ENCODE results near the gene ESRRG. TPM values are rescaled to one million over a fixed set of nuclear protein-coding genes. Genes with fewer than 3 reads are reported as not detected.
A peak's percentile ranks its signal among the peaks of the same experiment; 100 is the strongest.

The ESRRG gene
- total and polyA plus RNA-seq, 2 donors (not counting 1 experiment from before 2014, with no cell fraction given) = 0.06 TPM; not detected in 1

DNA sequence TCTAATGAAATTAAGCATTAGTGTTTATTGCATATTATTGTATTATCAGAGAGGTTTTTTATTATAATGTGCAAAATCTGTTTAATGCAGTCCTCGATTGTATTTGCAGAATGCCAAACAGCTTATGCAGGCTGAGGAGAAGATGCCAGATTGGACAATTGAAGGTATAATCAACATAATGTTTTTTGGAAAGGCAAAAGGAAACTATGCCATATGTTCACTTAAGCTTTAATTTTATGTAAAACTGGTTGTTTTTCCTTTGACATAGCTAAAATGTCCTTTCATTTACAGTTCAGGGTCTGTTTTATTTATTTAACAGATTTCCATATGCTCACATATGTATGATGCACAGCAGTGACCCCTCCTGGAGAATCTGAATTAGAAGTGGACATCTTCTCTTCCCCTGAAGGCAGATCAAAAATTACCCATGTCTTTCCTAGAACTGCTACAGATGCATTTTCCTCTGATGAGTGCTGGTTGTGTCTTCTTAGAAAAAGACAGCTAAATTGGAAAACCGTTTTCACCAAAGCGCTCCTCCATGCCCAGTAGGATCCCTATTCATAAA lies 156.5 kb downstream of the ESRRG start:
- no peak overlapping the region for H3K27ac Mint-ChIP-seq
- no peaks in the 10 kb centered on the region for H4K20me1 ChIP-seq (ENCODE audit: control insufficient read depth, insufficient read depth, low read length, poor library complexity, severe bottlenecking)
- ChIA-PET POLR2A (no interaction called here), CTCF (no interaction called here)
- 100% methylated on average over 1 of the region's 3 CpGs for WGBS (ENCODE audit: insufficient coverage)
- no peaks in the 10 kb centered on the region for H3K9me3 Mint-ChIP-seq (ENCODE audit: insufficient read depth)
- H3K9me3 ChIP-seq (ENCODE audit: control extremely low read depth in 1 of 3, control insufficient read depth in 2 of 3, insufficient read depth in 1 of 3, low read length in 2 of 3) = no peaks in the 10 kb centered on the region
- no peak overlapping the region for H3K4me3 ChIP-seq (ENCODE audit: control extremely low read depth in 1 of 5, extremely low read depth in 1 of 5, insufficient read depth in 1 of 5, low read depth in 2 of 5, low read length in 4 of 5)
- no peak overlapping the region for H3K4me2 ChIP-seq (replicated peaks; ENCODE audit: low read depth, low read length, poor library complexity, severe bottlenecking)
- DNase-seq (peak; percentile 34), ATAC-seq (ENCODE audit: low read depth) (no peak)
- no peak for TF ChIP-seq EZH2 (IDR thresholded peaks at IDR 0.05; ENCODE audit: borderline replicate concordance, insufficient read depth, low read depth, low read length, poor library complexity, severe bottlenecking)
- TF ChIP-seq, protein P1, sequence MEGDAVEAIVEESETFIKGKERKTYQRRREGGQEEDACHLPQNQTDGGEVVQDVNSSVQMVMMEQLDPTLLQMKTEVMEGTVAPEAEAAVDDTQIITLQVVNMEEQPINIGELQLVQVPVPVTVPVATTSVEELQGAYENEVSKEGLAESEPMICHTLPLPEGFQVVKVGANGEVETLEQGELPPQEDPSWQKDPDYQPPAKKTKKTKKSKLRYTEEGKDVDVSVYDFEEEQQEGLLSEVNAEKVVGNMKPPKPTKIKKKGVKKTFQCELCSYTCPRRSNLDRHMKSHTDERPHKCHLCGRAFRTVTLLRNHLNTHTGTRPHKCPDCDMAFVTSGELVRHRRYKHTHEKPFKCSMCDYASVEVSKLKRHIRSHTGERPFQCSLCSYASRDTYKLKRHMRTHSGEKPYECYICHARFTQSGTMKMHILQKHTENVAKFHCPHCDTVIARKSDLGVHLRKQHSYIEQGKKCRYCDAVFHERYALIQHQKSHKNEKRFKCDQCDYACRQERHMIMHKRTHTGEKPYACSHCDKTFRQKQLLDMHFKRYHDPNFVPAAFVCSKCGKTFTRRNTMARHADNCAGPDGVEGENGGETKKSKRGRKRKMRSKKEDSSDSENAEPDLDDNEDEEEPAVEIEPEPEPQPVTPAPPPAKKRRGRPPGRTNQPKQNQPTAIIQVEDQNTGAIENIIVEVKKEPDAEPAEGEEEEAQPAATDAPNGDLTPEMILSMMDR (IDR thresholded peaks at IDR 0.05) = no peak
- no peaks in the 10 kb centered on the region for H3K4me1 ChIP-seq (ENCODE audit: control insufficient read depth in 2 of 2, insufficient read depth in 2 of 2, low read length in 2 of 2)
- H3K79me2 ChIP-seq (ENCODE audit: control insufficient read depth, insufficient read depth, low read length) = no peaks in the 10 kb centered on the region
- intact Hi-C loops (cut with micrococcal nuclease) = no loop called here
- H3K27ac ChIP-seq (ENCODE audit: low read length in 2 of 2) = no peak overlapping the region
- H3K4me3 Mint-ChIP-seq = no peak overlapping the region
- H3K36me3 ChIP-seq (replicated peaks in 1 of 2; ENCODE audit: control extremely low read depth in 1 of 2, control insufficient read depth in 1 of 2, extremely low read depth in 1 of 2, insufficient read depth in 2 of 2, low read length in 1 of 2) = no peaks in the 10 kb centered on the region
- H3K4me1 Mint-ChIP-seq = no peaks in the 10 kb centered on the region
- no peak overlapping the region for H3K9ac ChIP-seq (ENCODE audit: low read length)
- no peaks in the 10 kb centered on the region for H3K27me3 ChIP-seq (replicated peaks in 1 of 4; ENCODE audit: control extremely low read depth in 1 of 4, control insufficient read depth in 3 of 4, insufficient read depth in 4 of 4, low read length in 3 of 4)
- no peak overlapping the region for H2AFZ ChIP-seq (ENCODE audit: insufficient read depth, low read depth, low read length, poor library complexity, severe bottlenecking)
- no peaks in the 10 kb centered on the region for H3K27me3 Mint-ChIP-seq

DNA sequence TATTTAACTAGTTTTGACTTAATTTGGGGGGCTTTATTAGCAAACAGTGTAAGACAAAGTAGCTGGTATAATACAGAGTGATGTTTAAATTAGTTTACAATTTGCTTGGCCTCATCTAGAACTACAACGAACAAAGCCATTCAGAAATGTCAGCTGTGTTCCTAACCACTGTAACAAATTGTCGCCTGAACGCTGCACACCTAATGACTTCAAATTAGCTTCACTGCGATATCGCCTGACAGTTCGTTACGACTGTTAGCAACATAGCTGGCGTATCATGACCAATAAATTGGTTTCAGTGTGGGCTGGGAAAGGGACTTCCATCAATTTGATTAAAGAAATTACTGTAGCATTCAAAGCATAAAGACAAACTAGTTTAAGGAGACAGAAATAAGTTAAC lies 160.1 kb downstream of the ESRRG start:
- Mint-ChIP-seq H3K4me3 (no peak overlapping the region), H3K9me3 (ENCODE audit: insufficient read depth) (no peaks in the 10 kb centered on the region), H3K27me3 (no peaks in the 10 kb centered on the region), H3K27ac (no peak overlapping the region), H3K4me1 (no peaks in the 10 kb centered on the region)
- DNase-seq (no peak), ATAC-seq (ENCODE audit: low read depth) (no peak)
- Histone ChIP-seq H3K4me1 (ENCODE audit: control insufficient read depth in 2 of 2, insufficient read depth in 2 of 2, low read length in 2 of 2) (no peaks in the 10 kb centered on the region), H3K4me2 (replicated peaks; ENCODE audit: low read depth, low read length, poor library complexity, severe bottlenecking) (no peak overlapping the region), H2AFZ (ENCODE audit: insufficient read depth, low read depth, low read length, poor library complexity, severe bottlenecking) (no peak overlapping the region), H3K4me3 (ENCODE audit: control extremely low read depth in 1 of 5, extremely low read depth in 1 of 5, insufficient read depth in 1 of 5, low read depth in 2 of 5, low read length in 4 of 5) (no peak overlapping the region), H4K20me1 (ENCODE audit: control insufficient read depth, insufficient read depth, low read length, poor library complexity, severe bottlenecking) (no peaks in the 10 kb centered on the region), H3K27ac (ENCODE audit: low read length in 2 of 2) (no peak overlapping the region), H3K36me3 (replicated peaks in 1 of 2; ENCODE audit: control extremely low read depth in 1 of 2, control insufficient read depth in 1 of 2, extremely low read depth in 1 of 2, insufficient read depth in 2 of 2, low read length in 1 of 2) (no peaks in the 10 kb centered on the region), H3K27me3 (replicated peaks in 1 of 4; ENCODE audit: control extremely low read depth in 1 of 4, control insufficient read depth in 3 of 4, insufficient read depth in 4 of 4, low read length in 3 of 4) (no peaks in the 10 kb centered on the region), H3K79me2 (ENCODE audit: control insufficient read depth, insufficient read depth, low read length) (no peaks in the 10 kb centered on the region), H3K9ac (ENCODE audit: low read length) (no peak overlapping the region), H3K9me3 (ENCODE audit: control extremely low read depth in 1 of 3, control insufficient read depth in 2 of 3, insufficient read depth in 1 of 3, low read length in 2 of 3) (no peaks in the 10 kb centered on the region)
- WGBS (ENCODE audit: insufficient coverage) = 100% methylated on average over 7 of the region's 8 CpGs
- no peak for TF ChIP-seq EZH2 (IDR thresholded peaks at IDR 0.05; ENCODE audit: borderline replicate concordance, insufficient read depth, low read depth, low read length, poor library complexity, severe bottlenecking)
- TF ChIP-seq, protein P1 (IDR thresholded peaks at IDR 0.05) = no peak
- ChIA-PET POLR2A (no interaction called here), CTCF (no interaction called here)
- intact Hi-C loops (cut with micrococcal nuclease) = no loop called here
